WTC11 (cell line): ENCODE data around the gene LIMCH1. TPM values are rescaled to one million over a fixed set of nuclear protein-coding genes. Genes with fewer than 3 reads are reported as not detected.

Experiments used
- ATAC-seq: fragments of 200-7000 bp; cut with Tn5 transposase; 2 replicates; pipeline ENCODE4 v1.10.0; 2021; ENCODE audit warnings: mild to moderate bottlenecking, moderate library complexity
- CTCF ChIA-PET: fragments of 300-600 bp; sonication (Branson Sonifier 250); formaldehyde crosslinking; loops from one replicate; lab custom pipeline; 2021; ENCODE audit warnings: antibody characterized with exemption; lab: Charles Lee
- POLR2A ChIA-PET: fragments of 350-600 bp; sonication (Branson Sonifier 250); formaldehyde crosslinking; loops from one replicate; lab custom pipeline; 2021; ENCODE audit warnings: antibody characterized with exemption; lab: Charles Lee
- DNase-seq: peaks from one replicate; pipeline ENCODE4 v3.0.0; 2021; ENCODE audit warnings: low spot score
- H3K27ac Mint-ChIP-seq: 2 replicates; pipeline ENCODE4 v1.8.0; 2021; ENCODE audit warnings: mixed read lengths
- H3K27me3 Mint-ChIP-seq: 2 replicates; pipeline ENCODE4 v1.8.0; 2021; ENCODE audit warnings: low read depth, mild to moderate bottlenecking, moderate library complexity, mixed read lengths
- H3K36me3 Mint-ChIP-seq: 2 replicates; pipeline ENCODE4 v1.8.0; 2021; ENCODE audit warnings: mixed read lengths
- H3K4me1 Mint-ChIP-seq: 2 replicates; pipeline ENCODE4 v1.8.0; 2022; ENCODE audit warnings: mixed read lengths
- H3K4me3 Mint-ChIP-seq: 2 replicates; pipeline ENCODE4 v1.8.0; 2021; ENCODE audit warnings: mild to moderate bottlenecking, moderate library complexity, mixed read lengths
- H3K9me3 Mint-ChIP-seq: 2 replicates; pipeline ENCODE4 v1.8.0; 2021; ENCODE audit warnings: mixed read lengths
- E2F1 ChIP-seq: sonication (generic); formaldehyde crosslinking; IDR thresholded peaks from 2 replicates; pipeline ENCODE4 v1.8.0; 2022; ENCODE audit warnings: mild to moderate bottlenecking, missing genetic modification reagents
- E2F5 ChIP-seq: sonication (generic); formaldehyde crosslinking; IDR thresholded peaks from 2 replicates; pipeline ENCODE4 v1.8.1; 2022; ENCODE audit warnings: mild to moderate bottlenecking, moderate library complexity, missing genetic modification reagents
- ELF4 ChIP-seq: sonication (generic); formaldehyde crosslinking; IDR thresholded peaks from 2 replicates; pipeline ENCODE4 v1.8.1; 2022; ENCODE audit warnings: low read depth, mild to moderate bottlenecking, moderate library complexity, missing genetic modification reagents
- ESRRA ChIP-seq: sonication (generic); formaldehyde crosslinking; IDR thresholded peaks from 2 replicates; pipeline ENCODE4 v1.8.1; 2022; ENCODE audit warnings: mild to moderate bottlenecking, missing genetic modification reagents, borderline replicate concordance
- JAZF1 ChIP-seq: fragments of 250-450 bp; sonication (Bioruptor Pico); IDR thresholded peaks from 2 replicates; pipeline ENCODE4 v1.9.0; 2021; ENCODE audit warnings: moderate library complexity, mild to moderate bottlenecking, inconsistent platforms
- MXD4 ChIP-seq: fragments of 250-450 bp; sonication (Bioruptor Pico); IDR thresholded peaks from 2 replicates; pipeline ENCODE4 v1.8.0; 2021; ENCODE audit warnings: mild to moderate bottlenecking, moderate library complexity, borderline replicate concordance
- NFATC4 ChIP-seq: fragments of 250-450 bp; sonication (Bioruptor Pico); IDR thresholded peaks from 2 replicates; pipeline ENCODE4 v1.9.0; 2021; ENCODE audit warnings: mild to moderate bottlenecking
- PRRX2 ChIP-seq: fragments of 250-450 bp; sonication (Bioruptor Pico); IDR thresholded peaks from 2 replicates; pipeline ENCODE4 v1.8.0; 2021; ENCODE audit warnings: mild to moderate bottlenecking
- SOX15 ChIP-seq: fragments of 250-450 bp; sonication (Bioruptor Pico); IDR thresholded peaks from 2 replicates; pipeline ENCODE4 v1.9.0; 2021; ENCODE audit warnings: mild to moderate bottlenecking
- ZBTB21 ChIP-seq: sonication (generic); formaldehyde crosslinking; IDR thresholded peaks from 2 replicates; pipeline ENCODE4 v1.8.1; 2023; ENCODE audit warnings: mild to moderate bottlenecking, missing genetic modification reagents, borderline replicate concordance
- ZNF416 ChIP-seq: fragments of 250-450 bp; sonication (Bioruptor Pico); IDR thresholded peaks from 2 replicates; pipeline ENCODE4 v1.9.0; 2021; ENCODE audit warnings: mild to moderate bottlenecking, inconsistent platforms
- total RNA-seq: library from RNA; stranded (reverse); gene quantifications from 3 replicates; pipeline ENCODE4 v1.2.3, GENCODE V29; 2021
- TF ChIP-seq, protein P1 (sequence below): sonication (generic); formaldehyde crosslinking; IDR thresholded peaks from 2 replicates; pipeline ENCODE4 v1.8.0; 2022; ENCODE audit warnings: mild to moderate bottlenecking, missing genetic modification reagents
- TF ChIP-seq, protein P2 (sequence below): sonication (generic); formaldehyde crosslinking; IDR thresholded peaks from 2 replicates; pipeline ENCODE4 v1.8.1; 2023; ENCODE audit warnings: mild to moderate bottlenecking, missing genetic modification reagents, moderate library complexity
- TF ChIP-seq, protein P3 (sequence below): sonication (generic); formaldehyde crosslinking; IDR thresholded peaks from 2 replicates; pipeline ENCODE4 v1.8.1; 2022; ENCODE audit warnings: low read depth, mild to moderate bottlenecking, moderate library complexity, missing genetic modification reagents, borderline replicate concordance
- TF ChIP-seq, protein P4 (sequence below): fragments of 250-450 bp; sonication (Bioruptor Pico); conservative IDR thresholded peaks from 2 replicates; pipeline ENCODE4 v1.9.0; 2021; ENCODE audit warnings: mild to moderate bottlenecking
- TF ChIP-seq, protein P5 (sequence below): fragments of 250-450 bp; sonication (Bioruptor Pico); IDR thresholded peaks from 2 replicates; pipeline ENCODE4 v1.9.0; 2021; ENCODE audit warnings: mild to moderate bottlenecking
- TF ChIP-seq, protein P6 (sequence below): sonication (generic); formaldehyde crosslinking; IDR thresholded peaks from 2 replicates; pipeline ENCODE4 v1.8.0; 2023; ENCODE audit warnings: mild to moderate bottlenecking, missing genetic modification reagents

Gene LIMCH1
- total RNA-seq, 1 experiment from 2014 or later, result 0.92 TPM

- ATAC-seq, result no peak
- ChIA-PET POLR2A (no interaction called here), CTCF (no interaction called here)
- DNase-seq, result no peak
- Mint-ChIP-seq H3K4me1 (no peaks in the 10 kb centered on the region), H3K9me3 (no peaks in the 10 kb centered on the region), H3K36me3 (no peaks in the 10 kb centered on the region)
- TF ChIP-seq ESRRA (CRISPR knock-in tag) (no peak), ZNF416 (CRISPR knock-in tag) (no peak), PRRX2 (CRISPR knock-in tag) (no peak), SOX15 (no peak), NFATC4 (CRISPR knock-in tag) (no peak), E2F1 (CRISPR knock-in tag) (no peak), ELF4 (CRISPR knock-in tag) (no peak), JAZF1 (no peak), MXD4 (CRISPR knock-in tag) (no peak), ZBTB21 (CRISPR knock-in tag) (no peak), E2F5 (CRISPR knock-in tag) (no peak)
- TF ChIP-seq, protein P1, sequence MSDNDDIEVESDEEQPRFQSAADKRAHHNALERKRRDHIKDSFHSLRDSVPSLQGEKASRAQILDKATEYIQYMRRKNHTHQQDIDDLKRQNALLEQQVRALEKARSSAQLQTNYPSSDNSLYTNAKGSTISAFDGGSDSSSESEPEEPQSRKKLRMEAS (CRISPR knock-in tag), result no peak
- TF ChIP-seq, protein P2, sequence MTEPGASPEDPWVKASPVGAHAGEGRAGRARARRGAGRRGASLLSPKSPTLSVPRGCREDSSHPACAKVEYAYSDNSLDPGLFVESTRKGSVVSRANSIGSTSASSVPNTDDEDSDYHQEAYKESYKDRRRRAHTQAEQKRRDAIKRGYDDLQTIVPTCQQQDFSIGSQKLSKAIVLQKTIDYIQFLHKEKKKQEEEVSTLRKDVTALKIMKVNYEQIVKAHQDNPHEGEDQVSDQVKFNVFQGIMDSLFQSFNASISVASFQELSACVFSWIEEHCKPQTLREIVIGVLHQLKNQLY (CRISPR knock-in tag), result no peak
- TF ChIP-seq, protein P3, sequence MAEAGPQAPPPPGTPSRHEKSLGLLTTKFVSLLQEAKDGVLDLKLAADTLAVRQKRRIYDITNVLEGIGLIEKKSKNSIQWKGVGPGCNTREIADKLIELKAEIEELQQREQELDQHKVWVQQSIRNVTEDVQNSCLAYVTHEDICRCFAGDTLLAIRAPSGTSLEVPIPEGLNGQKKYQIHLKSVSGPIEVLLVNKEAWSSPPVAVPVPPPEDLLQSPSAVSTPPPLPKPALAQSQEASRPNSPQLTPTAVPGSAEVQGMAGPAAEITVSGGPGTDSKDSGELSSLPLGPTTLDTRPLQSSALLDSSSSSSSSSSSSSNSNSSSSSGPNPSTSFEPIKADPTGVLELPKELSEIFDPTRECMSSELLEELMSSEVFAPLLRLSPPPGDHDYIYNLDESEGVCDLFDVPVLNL (CRISPR knock-in tag), result no peak
- TF ChIP-seq, protein P4, sequence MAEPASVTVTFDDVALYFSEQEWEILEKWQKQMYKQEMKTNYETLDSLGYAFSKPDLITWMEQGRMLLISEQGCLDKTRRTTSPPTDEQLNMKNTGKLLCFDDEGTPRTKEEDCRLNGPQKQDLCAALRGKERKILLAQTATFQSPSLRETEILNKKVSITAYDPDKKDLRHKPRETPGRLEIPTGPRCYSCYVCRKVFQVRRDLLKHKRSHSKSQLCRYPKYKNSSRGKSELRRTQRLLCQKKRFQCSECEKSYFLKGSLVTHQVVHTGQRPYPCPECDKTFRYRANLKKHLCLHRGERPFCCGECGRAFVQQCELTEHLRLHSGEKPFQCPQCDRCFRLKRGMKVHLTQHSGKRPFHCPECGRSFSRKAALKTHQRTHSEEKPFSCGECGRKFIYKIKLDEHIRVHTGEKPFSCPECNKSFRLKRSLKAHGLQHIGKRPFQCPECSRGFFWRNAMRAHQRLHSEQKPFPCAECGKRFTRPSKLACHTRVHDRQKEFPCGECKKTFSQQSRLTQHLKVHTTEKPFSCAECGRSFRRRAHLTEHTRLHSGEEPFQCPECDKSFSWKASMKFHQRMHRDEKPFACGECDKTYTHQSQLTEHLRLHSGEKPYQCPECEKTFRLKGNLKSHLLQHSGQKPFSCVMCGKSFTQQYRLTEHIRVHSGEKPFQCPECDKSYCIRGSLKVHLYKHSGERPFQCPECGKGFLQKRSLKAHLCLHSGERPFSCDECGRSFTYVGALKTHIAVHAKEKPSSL (CRISPR knock-in tag), result no peak
- TF ChIP-seq, protein P5, sequence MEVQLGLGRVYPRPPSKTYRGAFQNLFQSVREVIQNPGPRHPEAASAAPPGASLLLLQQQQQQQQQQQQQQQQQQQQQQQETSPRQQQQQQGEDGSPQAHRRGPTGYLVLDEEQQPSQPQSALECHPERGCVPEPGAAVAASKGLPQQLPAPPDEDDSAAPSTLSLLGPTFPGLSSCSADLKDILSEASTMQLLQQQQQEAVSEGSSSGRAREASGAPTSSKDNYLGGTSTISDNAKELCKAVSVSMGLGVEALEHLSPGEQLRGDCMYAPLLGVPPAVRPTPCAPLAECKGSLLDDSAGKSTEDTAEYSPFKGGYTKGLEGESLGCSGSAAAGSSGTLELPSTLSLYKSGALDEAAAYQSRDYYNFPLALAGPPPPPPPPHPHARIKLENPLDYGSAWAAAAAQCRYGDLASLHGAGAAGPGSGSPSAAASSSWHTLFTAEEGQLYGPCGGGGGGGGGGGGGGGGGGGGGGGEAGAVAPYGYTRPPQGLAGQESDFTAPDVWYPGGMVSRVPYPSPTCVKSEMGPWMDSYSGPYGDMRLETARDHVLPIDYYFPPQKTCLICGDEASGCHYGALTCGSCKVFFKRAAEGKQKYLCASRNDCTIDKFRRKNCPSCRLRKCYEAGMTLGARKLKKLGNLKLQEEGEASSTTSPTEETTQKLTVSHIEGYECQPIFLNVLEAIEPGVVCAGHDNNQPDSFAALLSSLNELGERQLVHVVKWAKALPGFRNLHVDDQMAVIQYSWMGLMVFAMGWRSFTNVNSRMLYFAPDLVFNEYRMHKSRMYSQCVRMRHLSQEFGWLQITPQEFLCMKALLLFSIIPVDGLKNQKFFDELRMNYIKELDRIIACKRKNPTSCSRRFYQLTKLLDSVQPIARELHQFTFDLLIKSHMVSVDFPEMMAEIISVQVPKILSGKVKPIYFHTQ (CRISPR knock-in tag), result no peak
- TF ChIP-seq, protein P6, sequence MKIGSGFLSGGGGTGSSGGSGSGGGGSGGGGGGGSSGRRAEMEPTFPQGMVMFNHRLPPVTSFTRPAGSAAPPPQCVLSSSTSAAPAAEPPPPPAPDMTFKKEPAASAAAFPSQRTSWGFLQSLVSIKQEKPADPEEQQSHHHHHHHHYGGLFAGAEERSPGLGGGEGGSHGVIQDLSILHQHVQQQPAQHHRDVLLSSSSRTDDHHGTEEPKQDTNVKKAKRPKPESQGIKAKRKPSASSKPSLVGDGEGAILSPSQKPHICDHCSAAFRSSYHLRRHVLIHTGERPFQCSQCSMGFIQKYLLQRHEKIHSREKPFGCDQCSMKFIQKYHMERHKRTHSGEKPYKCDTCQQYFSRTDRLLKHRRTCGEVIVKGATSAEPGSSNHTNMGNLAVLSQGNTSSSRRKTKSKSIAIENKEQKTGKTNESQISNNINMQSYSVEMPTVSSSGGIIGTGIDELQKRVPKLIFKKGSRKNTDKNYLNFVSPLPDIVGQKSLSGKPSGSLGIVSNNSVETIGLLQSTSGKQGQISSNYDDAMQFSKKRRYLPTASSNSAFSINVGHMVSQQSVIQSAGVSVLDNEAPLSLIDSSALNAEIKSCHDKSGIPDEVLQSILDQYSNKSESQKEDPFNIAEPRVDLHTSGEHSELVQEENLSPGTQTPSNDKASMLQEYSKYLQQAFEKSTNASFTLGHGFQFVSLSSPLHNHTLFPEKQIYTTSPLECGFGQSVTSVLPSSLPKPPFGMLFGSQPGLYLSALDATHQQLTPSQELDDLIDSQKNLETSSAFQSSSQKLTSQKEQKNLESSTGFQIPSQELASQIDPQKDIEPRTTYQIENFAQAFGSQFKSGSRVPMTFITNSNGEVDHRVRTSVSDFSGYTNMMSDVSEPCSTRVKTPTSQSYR (CRISPR knock-in tag), result no peak
- TF ChIP-seq, all 79 proteins: peak for 0
- Mint-ChIP-seq H3K4me3 (no peak overlapping the region), H3K27me3 (no peaks in the 10 kb centered on the region; the same call in 1 of the 2 replicates), H3K27ac (no peak overlapping the region)
These were observed 32.0 kb downstream of the LIMCH1 start for GRCh38 chr4:41569961-41570360.
